ENCODE results near the gene PAK4.

Gene PAK4

DNA sequence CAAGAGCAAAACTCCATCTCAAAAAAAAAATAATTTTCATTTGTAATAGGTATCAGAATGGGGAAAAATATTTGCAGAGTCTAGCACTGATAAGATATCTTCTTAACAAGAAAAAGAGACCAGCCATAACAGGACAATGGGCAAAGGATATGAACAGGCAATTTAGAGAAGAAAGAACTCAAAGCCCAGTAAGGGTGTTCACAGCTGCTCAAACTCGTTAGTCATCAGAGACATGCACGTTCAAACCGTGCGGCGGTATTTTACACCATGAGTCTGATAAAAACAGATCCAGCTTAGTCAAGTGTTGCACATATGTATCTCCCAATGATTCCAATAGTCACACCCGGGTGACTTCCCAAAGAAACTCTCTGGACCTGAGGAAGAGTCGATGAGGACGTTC, 57.5 kb downstream of the PAK4 start:
- DNase-seq: no peak

DNA sequence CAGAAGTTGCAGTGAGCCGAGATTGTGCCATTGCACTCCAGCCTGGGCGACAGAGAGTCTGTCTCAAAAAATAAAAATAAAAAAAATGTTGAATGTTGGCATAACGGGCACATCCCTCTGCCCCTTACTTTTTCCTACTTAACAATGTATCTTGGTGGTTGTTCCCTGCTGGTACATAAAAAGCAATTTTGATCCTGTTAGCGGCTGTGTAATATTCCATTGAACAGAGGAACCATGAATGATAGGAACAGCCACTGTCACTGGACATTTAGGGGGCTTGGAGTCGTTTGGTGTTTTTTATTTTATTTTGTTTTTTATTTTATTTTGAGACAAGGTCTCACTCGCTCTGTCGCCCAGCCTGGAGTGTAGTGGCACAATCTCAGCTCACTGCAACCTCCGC, 60.8 kb downstream of the PAK4 start:
- no peak for DNase-seq

DNA sequence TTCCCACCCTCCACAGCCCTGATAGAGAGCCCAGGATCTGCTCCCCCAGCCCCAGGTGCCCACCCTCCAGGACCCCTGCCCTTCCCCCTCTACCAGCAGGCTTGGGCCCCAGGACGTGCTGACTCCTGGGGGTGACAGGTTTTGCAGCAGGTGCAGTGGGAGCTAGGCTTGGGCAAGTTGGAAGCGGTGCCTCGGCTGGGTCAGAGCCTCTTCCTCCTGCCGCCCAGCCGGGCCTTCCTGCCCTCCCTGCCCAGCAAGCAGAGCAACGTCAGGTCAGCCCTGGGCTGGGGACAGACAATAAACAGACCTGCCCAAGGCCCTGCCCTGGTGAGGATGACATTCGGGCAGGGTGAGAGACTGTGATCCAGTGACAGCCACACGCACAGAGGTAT, 62.0 kb downstream of the PAK4 start:
- no peak for DNase-seq

DNA sequence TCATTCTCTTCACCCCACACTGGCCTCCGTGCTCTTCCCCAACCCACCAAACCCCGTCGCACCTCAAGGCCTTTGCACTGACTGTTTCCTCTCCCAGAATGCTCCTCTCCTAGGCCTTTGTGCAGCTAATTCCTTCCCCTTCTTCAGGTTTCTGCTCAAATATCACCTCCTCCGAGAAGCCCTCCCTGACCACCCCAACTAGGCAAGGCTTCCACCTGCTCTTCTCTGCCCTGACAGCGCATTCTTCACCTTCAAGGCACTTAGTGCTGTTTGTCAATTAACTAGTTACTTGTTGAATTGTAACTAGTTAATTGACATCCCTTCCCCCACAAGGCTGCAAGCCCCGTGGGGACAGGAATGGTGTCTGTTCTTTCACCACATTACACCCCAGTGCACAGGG, 63.4 kb downstream of the PAK4 start:
- no peak for DNase-seq

DNA sequence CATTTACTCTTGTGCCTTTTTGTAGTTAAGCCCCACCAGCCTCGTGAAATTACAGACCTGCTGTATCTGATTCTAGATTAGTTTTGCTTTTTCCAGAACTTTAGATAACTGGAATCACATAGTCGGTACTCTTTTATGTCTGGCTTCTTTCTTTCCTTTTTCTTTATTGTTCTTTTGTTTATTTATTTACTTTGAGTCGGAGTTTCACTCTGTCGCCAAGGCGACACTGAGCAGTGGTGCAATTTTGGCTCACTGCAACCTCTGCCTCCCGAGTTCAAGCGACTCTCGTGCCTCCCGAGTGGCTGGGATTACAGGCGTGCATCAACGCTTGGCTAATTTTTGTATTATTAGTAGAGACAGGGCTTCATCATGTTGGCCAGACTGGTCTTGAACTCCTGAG, 65.2 kb downstream of the PAK4 start:
- no peak for DNase-seq

DNA sequence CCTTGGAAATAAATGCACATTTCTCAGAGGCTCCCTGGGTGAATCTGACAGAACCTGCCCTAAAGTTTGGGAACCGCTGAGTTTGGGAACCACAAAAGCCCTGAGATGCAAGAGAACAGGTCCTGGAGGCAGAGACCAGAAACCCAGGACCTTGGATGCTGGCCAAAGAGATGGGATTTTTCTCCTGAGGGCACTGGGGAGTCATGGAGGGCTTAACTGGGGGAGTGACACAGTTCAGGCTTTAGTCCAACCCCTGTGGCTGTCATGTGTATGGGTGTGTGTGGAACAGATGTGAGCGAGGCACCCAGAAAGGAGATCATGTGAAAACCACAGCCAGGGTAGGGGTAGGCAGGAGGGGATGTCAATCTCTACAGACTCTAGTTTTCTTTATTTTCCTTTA, 67.3 kb downstream of the PAK4 start:
- DNase-seq: no peak

DNA sequence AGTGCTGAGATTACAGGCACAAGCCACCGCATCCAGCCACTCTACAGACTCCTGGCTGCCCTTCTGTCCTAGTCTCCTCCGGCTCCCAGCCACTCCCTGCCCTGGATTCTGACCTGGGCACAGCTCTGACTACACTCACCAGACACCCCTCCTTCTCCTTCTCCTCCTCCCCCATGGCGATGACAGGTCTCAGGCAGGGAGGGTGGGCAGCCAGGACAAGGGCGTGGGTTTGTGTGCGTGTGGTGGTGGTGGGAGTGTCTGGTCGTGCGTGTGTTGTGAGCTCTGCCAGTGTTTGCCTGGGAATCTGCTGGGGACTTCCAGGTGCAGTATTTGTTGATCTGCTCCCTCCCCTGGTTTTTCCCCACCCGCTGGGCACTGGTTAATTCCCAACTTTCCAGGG, 68.2 kb downstream of the PAK4 start:
- DNase-seq: no peak

DNA sequence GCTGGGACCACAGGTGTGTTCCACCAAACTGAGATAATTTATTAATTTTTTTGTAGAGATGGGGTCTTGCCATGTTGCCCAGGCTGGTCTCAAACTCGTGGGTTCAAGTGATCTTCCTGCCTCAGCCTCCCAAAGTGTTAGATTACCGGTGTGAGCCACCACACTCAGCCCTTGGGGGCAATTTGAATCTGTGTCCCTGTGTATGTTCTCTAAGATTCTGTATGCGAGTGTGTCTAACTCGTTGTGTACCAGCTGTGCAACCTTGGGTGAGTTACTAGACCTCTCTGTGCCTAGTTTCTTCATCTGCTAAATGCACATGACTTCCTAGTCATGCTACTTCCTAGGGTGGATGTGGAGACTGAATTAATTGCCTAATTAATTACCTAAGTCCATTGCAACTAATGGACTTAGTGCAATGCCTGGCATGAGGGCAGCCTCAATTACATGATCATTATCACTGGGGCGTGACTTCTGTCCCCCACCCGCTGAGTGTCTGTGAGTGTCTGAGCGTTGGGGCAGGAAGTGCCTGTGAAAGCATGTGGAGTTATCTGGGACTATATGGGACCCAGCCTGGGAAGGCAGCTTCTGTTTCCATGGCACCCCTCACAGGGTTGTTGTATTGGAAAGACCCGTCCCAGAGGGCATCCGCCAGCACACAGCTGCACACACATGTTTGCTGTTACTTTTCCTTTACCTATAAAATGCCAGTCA, 69.4 kb downstream of the PAK4 start:
- DNase-seq: no peak

DNA sequence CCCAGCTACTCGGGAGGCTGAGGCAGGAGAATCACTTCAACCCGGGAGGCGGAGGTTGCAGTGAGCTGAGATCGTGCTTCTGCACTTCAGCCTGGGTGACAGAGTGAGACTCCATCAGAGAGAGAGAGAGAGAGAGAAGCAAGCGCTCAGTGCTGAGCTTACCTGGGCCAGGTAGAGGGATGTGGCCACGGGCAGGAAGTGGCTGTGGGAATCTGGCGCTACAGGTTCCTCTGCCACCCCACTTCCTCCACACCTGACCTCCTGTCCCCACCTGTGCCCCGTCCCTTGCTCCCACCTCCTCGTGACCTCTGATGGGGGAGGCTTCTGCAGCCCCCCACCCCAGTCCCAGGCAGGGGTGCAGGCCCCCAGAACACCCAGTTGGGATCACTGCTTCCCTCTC, 70.2 kb downstream of the PAK4 start:
- DNase-seq: no peak

DNA sequence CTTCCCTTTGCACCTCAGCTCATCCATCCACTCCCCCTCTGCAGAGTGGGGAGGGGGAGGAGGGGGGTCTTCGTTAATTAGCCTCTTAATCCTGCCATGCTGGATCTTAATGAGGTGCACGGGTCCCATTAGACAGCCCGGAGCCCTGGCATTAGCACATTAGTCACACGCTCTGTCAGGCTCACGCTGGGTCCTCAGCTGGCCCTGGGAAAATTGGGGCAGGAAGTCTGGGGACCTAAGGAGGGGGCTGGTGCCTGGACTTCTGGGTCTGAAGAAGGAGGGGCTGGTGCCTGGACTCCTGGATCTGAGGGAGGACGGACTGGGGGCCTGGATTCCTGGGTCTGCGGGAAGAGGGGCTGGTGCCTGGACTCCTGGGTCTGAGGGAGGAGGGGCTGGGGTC, 70.7 kb downstream of the PAK4 start:
- DNase-seq: no peak

DNA sequence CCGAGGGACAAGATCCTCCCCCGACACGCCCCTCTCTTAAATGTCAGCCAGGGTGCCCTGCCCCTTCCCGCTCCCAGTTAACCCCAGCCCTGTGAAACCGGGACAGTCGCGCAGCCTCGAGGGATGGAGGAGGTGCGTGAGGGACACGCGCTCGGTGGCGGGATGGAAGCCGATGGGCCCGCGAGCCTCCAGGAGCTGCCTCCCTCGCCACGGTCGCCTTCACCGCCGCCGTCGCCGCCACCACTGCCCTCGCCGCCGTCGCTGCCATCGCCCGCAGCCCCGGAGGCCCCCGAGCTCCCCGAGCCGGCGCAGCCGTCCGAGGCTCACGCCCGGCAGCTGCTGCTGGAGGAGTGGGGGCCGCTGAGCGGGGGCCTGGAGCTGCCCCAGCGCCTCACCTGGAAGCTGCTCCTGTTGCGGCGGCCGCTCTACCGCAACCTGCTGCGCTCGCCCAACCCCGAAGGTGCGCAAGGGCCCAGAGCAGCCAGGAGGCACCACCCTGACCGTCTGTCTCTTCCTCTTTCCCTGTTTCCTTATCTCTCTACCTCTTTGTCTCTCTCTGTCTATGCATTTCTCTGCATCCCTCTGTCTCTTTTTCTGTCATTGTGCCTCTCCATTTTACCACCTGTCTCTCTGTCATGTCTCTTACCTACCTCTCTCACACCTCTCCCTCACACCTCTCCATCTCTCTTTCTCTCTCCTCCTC, 71.4 kb downstream of the PAK4 start, which contains the start of gene NCCRP1:
Gene NCCRP1 (plus strand): TSS at position 105 of the 703 bp plus-strand sequence. CDS start 19 bp downstream, at position 124.
- no peak for DNase-seq

DNA sequence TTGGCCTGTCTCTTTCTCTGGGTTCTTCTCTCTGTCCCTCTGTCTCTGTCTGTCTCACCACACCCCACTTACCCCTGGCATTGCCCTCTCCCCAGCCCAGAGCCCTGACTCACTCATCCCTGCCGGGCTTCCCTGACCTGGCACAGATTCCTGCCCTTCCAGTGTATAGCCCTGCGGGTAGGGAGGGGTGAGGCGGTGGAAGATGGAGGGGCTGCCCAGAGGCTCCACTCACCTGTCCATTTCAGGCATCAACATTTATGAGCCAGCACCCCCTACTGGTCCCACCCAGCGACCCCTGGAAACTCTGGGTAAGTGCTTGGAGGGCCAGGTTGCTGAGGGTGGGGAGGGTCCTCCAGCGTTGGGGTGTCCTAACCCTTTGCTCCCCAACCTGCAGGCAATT, 72.2 kb downstream of the PAK4 start:
- DNase-seq: no peak

DNA sequence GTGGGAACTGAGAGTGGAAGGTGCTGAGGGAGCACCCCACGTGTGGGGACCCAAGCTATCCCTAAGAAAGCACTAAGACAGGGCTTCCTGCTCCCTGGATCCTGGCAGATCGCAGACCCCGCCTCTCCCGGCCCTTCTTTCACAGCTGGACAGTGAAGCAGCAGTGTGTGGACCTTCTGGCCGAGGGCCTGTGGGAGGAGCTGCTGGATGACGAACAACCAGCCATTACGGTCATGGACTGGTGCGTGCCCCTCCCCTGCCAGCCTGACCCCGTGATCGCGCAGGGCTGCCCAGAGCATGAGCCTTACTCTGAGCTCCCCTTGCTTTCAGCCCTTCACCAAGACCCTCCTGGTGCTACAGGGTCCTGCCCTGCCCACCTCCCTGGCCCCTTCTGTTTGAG, 73.4 kb downstream of the PAK4 start:
- DNase-seq: no peak

DNA sequence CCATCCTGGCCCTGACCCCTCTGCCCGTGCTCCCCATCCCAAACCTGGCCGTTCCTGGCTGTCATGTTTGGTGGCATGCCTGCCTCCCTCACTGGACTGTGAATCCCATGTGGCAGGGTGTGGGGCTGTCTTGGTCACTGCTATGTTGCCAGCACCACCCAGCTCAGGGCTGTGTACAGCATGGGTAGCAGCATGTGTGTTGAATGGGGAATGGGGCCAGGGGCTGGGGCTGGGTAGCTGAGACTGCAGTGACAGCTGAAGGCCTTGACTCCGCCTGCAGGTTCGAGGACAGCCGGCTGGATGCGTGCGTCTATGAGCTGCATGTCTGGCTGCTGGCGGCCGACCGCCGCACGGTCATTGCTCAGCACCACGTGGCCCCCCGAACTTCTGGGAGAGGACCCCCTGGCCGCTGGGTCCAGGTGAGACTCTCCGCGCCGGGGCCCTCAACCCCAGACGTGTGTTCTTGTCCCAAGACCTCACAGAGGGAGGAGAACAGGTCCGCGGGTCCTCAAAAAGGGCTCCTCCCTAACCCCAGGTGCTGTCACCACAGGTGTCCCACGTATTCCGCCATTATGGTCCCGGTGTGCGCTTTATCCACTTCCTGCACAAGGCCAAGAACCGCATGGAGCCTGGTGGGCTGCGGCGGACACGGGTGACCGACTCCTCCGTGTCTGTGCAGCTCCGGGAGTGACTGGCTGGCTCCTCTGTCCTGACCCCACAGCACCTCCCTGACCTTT, 74.6 kb downstream of the PAK4 start:
- DNase-seq: no peak

DNA sequence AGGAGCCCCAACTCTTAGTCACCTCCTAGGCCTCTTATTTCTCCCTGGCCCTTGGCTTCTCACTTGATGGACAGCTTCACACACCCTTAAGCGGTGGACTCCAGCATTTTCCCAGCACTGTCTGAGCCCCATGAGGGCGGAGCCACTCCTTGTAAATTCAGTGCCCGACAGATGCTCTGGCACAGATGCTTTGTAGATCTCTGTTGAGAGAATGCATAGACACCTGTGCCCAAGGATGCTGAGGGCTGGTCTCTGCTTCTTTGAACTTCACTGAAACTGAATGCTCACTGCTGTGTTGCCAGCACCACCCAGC, 75.2 kb downstream of the PAK4 start:
- no peak for DNase-seq

DNA sequence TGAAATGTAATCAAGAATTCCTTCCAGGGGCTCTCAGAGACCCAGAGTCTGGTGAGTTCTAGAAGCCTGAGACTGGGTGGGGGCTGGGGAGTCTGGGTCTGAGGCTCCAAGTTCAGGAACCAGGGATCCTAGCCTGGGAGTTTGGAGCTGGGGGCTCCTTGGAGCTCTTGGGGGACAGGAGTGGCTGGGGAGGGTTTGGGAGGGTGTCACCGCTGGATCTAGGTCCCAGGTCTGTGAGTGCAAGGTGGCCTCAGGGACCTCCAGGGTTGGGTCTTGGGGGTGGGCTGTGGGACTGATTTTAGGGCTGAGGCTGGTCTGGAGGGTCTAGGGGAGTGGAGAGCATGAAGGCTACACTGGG, 77.4 kb downstream of the PAK4 start:
- DNase-seq: no peak

DNA sequence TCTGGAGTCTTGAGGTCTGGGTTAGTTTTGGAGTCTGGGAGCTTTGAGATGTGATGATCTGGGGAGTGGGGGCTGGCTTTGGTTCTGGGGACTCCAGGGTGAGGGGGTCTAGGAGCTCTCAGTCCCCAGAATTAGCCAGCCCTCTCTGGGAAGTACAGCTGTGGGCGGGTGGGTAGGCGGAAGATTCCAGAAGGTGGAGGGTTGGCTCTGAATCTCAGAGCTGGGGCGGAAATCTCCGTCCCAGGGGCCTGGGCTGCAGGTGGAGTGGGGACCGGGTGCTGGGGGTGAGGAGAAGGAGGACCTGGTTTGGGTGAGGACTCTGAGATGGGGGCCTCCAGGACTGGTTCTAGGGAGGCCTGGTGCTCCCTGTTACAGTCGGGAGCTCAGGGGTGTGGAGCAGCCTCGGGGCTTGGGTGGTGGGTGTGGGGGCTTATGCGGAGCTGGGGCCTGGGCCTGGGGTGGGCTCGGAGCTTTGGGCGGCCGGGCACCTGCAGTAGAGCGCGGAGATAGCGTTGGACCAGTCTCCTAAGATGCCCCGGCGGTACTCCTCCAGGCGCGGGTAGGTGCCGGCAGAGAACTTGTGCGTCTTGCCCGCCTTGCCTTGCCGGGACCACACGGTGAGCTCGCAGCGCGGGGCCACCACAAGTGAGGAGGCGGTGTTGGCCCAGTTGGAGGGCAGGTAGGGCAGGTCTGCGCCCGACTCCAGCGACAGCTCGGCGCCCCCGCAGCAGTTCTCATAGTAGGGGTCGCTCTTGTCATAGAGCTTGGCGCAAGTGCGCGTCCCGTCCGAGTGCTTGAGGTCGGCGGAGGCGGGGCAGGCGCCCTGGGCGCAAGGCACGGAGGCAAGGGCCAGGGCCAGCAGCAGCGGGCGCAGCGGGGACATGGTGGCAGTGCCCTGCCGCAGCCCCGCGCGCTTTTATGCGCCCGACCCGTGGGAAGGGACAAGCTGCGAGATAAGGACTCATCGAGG, 78.1 kb downstream of the PAK4 start, which contains the start of gene SYCN:
Gene SYCN (minus strand): TSS at position 892 of the 970 bp plus-strand sequence. CDS start 9 bp downstream, at position 883.
- DNase-seq: no peak

DNA sequence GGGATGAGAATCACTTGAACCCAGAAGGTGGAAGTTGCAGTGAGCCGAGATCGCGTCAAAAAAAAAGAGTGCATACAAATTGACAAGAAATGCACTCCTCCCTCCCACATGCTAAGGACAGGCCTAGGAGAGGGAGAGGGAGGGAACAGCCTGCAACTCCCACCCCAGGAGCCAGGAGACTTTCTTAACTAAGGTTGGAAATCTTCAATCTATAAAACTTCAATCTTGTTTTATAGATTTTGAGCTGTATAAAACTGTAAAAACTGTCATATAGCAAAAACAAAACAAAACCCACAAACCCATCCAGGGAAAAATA, 79.8 kb downstream of the PAK4 start:
- no peak for DNase-seq

DNA sequence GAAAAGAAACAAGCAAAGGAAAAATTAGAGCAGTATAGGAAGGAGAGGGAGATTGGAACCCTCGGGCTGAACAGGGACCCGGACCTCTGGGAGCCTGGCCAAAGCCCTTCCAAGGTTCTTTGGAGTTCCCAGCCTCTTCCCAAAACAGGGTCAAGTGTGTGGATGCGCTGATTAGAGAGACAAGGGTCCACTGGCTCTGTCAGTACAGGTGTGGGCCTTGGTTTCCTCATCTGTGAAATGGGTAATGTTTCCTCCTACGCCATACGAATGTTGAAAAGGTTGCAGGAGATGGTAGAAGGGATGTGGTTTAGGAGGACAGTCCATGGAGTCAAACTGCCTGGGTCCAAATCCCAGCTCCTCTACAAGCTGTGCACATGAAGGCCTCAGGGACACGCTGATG, 80.5 kb downstream of the PAK4 start:
- DNase-seq: no peak

DNA sequence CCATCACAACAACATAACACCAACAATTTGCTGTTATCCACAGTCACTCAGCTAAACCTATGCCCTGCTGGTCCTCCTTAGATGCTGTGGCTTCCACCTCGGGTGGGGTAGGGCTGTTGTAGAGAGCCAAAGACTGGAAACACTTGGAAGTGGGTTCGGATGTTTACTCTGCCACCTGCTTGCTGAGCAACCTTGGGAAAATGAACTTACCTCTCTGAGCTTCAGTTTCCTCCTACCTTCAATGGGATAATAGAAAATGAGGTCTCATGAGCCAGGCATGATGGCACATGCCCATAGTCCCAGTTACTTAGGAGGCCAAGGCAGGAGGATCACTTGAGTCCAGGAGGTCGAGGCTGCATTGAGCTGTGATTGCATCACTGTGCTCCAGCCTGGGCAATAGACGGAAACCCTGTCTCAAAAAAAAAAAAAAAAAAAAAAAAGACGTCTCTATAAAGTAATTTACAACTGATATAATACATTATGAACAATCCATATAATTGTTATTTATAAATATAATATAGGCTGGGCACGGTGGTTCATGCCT, 81.8 kb downstream of the PAK4 start:
- DNase-seq: no peak

DNA sequence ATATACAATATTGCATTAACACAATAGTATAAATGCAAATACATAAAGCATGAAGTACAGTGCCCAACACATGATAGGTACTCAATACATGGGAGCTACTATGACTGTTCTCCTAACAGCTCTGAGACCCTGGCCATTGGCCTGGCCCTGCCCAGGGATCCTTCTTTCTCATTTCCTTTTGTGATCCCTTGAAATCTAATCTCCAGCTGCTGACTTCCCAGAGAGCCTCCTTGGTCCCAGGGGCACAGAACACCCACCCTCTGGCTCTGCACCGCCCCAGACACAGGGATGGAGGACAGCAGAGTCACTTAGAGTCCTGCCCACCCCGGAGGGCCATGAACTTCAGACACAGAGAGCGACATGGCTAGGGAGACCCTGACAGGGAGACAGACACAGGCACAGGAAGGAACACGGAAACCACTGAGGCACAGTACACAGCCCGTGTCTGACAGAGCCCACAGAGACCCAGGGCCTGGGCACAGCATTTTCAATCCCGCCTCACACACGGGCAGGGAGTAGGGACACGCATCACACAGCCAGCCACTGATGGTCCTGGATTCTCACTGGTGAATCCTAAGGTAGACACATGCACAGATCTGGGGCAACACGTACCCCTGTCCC, 82.7 kb downstream of the PAK4 start:
- no peak for DNase-seq

DNA sequence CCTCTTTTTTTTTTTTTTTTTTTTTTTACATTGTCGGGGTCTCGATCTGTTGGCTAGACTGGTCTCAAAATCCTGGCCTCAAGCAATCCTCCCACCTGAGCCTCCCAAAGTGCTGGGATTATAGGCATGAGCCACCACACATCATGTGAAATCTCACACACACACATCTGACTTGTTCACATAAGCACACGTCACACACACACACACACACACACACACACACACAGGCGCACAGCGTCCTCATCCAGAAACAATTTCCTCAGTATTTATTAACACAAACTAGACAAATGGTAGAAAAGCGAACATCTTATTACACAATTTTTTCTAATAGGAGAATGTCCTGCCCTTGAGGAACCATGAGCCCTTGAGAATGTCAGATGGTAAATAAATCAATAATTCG, 83.6 kb downstream of the PAK4 start:
- no peak for DNase-seq
